ENCODE measurements around the gene ANKRD53.

The ANKRD53 gene

GRCh38 chr2:71006323-71006722 is 27.9 kb downstream of the ANKRD53 start:
- no peak for ATAC-seq
- no peak for TF ChIP-seq TSHZ2 (CRISPR knock-in tag; IDR thresholded peaks at IDR 0.05)
- no peak for TF ChIP-seq ZNF565 (CRISPR knock-in tag; conservative IDR thresholded peaks at IDR 0.05; ENCODE audit: low read depth)
- no peak for TF ChIP-seq ZFP3 (CRISPR knock-in tag; IDR thresholded peaks at IDR 0.05)
- no peak for TF ChIP-seq PATZ1 (CRISPR knock-in tag; IDR thresholded peaks at IDR 0.05; ENCODE audit: borderline replicate concordance)
- no peak for TF ChIP-seq ZC3H10 (CRISPR knock-in tag; IDR thresholded peaks at IDR 0.05)

GRCh38 chr2:71006955-71007799 is 28.7 kb downstream of the ANKRD53 start:
- TF ChIP-seq ZC3H10 (CRISPR knock-in tag; IDR thresholded peaks at IDR 0.05) (no peak), ARNTL (CRISPR knock-in tag; IDR thresholded peaks at IDR 0.05; ENCODE audit: borderline replicate concordance, low read depth) (no peak), BACH2 (CRISPR knock-in tag; IDR thresholded peaks at IDR 0.05; ENCODE audit: borderline replicate concordance) (no peak), POU6F1 (CRISPR knock-in tag; IDR thresholded peaks at IDR 0.05; ENCODE audit: borderline replicate concordance, low read depth) (no peak), ISL1 (CRISPR knock-in tag; IDR thresholded peaks at IDR 0.05) (no peak), CREB5 (CRISPR knock-in tag; IDR thresholded peaks at IDR 0.05; ENCODE audit: low read depth) (no peak), CSRNP3 (CRISPR knock-in tag; IDR thresholded peaks at IDR 0.05) (no peak), PATZ1 (CRISPR knock-in tag; IDR thresholded peaks at IDR 0.05; ENCODE audit: borderline replicate concordance) (no peak), OSR1 (CRISPR knock-in tag; IDR thresholded peaks at IDR 0.05) (no peak), CSDC2 (CRISPR knock-in tag; IDR thresholded peaks at IDR 0.05) (no peak), ZNF70 (CRISPR knock-in tag; IDR thresholded peaks at IDR 0.05) (no peak), TCF4 (CRISPR knock-in tag; IDR thresholded peaks at IDR 0.05; ENCODE audit: borderline replicate concordance) (no peak), TSHZ2 (CRISPR knock-in tag; IDR thresholded peaks at IDR 0.05) (no peak), RARB (CRISPR knock-in tag; IDR thresholded peaks at IDR 0.05) (no peak)
- ATAC-seq = peak; percentile 65; the same call in 2 of the 3 replicates
